OCI-M2 (cell line): ENCODE data around the gene MIGA2.
"Not testable (repeated sequence)": the region's sequence is repeated elsewhere in the genome, so short reads cannot be mapped to it uniquely, and the experiment has no call there.

Experiments
- DNase-seq: peaks from one replicate; lab custom pipeline; 2025; ENCODE audit not compliant: unreplicated experiment; lab: John Stamatoyannopoulos, UW

Gene MIGA2

DNA sequence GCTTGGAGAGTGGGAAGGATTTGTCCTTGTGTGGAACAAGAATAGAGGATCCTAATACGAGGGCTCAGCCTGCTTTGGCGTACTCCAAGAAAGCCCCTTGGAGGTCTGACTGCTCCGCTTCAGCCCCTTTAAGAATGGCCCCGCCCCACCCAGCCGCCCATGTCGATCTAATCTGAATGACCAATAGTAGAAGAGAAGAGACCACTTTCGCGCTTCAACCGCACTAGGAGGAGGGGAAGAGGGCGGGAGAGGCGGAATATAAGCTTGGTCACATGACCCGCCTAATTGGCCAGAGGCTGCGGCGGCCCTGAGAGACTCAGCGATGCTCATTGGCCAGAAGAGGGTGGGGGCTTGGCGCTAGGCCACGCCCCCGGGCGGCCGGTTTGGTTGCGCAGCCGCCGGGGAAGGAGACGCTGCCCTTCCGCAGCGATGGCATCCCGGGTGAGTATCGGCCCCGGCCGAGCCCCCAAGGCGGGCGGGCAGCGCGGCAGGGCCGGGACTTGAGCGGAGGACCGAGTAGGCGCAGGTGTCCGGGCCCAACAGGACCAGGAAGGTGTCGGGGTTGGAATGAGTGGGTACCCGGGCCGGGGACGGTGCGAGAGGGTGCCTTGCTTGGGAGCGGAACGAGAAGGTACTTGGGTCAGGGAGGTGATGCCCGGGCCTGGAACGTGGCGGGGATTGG is at the start of gene MIGA2:
TSS of gene MIGA2 (plus strand) at position 386 of the 682 bp plus-strand sequence. CDS start 3,969 bp downstream, outside the sequence.
- DNase-seq = peak; percentile 88

- DNase-seq = no peak
Measured at GRCh38 chr9:128986671-128987070, 49.8 kb upstream of the MIGA2 start.

GRCh38 chr9:128987805-128988204 is 48.6 kb upstream of the MIGA2 start:
- no peak for DNase-seq

- no peak for DNase-seq
Measured at GRCh38 chr9:128992995-128993394, 43.4 kb upstream of the MIGA2 start.

DNA sequence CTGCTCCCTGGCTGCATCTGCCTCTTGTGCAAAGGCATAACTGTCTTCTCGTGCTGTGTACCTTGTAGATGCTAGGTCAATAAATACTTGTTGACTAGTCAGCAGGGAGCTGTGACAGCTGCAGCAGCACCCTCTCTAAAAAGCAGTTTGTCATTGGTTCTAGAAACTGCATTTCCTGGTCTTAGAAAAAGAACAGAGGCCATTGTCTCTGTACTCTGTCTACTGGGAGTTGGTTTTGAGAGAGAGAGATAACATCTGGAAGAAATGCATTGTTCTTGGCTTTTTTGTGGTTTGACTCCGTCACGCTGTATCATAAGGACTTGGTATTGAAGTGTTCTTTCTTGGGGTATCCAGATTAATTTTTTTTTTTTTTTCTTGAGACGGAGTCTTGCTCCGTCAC is 40.6 kb upstream of the MIGA2 start:
- no peak for DNase-seq

DNA sequence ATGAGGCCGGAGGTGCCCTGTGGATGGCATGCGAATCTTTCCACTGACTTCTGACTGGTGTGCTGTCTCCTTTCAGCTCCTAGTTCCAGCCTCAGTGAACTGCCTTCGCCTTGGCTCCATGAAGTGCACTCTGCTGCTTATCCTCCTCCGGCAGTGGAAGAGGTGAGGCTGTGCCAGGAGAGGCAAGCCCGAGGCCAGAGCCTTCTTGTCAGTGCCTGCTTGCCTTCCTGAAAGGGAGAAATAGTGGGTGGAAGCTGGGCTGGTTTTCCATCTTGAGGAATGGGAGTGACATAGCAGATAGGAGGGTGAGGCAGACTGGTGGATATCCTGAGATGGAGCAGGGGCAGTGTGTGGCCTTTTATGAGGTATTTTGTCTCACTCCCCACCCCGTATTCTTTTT is 38.0 kb upstream of the MIGA2 start:
- no peak for DNase-seq

- DNase-seq = no peak
Measured at GRCh38 chr9:128999581-129000206, 36.7 kb upstream of the MIGA2 start.

DNA sequence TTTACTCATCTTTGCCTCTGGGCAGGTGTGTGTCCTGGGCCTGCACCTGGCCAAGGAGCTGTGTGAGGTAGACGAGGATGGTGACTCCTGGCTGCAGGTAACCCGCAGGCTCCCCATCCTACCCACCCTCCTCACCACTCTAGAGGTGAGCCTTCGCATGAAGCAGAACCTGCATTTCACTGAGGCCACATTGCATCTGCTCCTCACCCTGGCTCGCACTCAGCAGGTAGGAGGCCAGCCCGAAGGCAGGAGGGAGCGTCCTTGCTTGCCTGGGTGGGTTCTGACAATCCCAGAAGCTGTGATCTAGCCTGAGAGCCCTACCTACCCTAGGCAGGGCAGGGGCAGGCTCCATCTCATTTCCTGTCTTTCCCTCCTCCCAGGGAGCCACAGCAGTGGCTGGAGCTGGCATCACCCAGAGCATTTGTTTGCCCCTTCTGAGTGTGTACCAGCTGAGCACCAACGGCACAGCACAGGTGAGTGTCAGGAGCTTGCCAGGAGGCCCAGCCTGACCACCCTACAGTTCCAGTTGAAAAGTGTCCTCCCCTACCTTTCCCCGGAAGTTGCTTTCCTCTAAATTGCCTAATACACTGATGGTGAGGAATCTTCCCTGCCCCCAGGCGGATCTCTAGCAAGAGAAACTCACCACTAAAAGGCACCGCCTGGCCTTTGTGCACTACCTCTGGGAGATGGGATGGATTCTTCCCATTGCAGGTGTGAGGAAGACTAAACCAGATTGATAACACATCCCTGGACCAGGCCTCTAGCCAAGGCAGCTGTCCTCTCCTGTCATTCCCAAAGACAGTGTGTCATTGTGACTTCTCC is 34.7 kb upstream of the MIGA2 start:
- DNase-seq = no peak

DNA sequence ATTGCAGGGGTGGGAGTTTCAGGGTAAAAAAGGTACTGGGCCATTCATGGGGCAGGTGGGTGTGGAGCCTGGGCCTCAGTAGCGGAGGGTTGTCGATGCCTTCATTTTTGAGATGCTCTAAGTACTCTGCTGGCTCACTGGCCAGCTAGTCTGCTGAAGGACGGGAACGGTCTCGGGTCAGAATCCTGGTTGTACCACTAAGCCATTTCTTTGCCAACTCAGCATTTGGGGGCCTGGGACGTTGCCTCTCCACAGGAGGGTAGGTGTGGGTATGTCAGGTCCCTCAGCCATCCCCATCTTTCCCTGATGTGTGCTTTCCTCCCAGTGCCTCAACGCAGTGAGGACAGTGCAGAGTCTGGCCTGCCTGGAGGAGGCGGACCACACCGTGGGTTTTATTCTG is 33.4 kb upstream of the MIGA2 start:
- no peak for DNase-seq

GRCh38 chr9:129004173-129004572 is 32.3 kb upstream of the MIGA2 start:
- DNase-seq = not testable (repeated sequence)

DNA sequence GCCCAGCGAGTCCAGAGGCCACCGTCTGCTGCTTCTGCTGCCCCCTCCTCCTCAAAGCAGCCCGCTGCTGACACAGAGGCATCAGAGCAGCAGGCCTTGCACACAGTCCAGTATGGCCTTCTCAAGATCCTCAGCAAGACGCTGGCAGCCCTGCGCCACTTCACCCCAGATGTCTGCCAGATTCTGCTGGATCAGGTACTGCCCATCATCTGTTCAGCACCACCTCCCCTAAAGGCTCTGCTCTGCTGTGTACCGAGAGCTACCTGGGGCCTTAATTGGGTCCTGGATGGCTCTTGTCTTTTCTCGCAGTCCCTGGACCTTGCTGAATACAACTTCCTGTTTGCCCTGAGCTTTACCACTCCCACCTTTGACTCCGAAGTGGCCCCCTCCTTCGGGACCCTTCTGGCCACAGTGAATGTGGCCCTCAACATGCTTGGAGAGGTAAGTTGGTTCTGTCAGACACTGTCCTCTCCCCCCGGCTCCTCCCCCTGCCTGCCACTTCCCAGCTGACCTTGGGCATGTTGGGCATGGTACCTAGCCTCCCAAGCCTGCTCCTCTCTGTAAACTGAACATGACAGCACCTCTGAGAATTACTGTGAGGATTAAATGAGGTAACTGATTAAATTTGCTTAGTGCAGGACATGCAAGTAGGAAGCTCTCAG is 31.0 kb upstream of the MIGA2 start:
- DNase-seq = no peak

DNA sequence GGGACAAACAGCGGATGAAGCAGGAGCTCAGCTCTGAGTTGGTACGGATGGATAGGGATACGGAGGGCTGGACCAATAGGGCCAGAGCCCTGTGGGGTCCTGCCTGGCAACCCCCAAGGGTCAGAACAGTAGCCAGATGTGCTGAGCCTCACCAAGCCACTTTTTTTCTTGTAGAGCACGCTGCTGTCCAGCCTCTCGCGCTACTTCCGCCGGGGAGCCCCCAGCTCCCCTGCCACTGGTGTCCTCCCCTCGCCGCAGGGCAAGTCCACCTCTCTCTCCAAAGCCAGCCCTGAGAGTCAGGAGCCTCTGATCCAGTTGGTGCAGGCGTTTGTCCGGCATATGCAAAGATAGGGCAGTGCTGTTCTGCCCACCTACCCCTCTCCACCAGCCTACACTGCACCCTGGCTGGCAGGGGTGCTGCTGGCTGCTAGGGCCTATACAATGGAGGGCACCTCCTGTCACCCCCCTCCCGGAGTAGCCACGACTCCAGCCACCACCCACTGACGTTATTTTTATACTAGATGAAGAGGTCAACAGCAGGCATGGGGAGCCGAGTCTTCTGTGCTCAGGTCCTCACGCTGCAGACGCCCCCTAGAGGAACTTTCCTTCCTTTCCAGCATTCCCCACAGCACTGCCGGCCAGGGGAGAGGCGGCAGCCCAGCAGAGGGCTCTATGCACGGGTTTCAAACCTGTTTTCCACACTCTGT is 29.9 kb upstream of the MIGA2 start:
- DNase-seq = peak; percentile 23

DNA sequence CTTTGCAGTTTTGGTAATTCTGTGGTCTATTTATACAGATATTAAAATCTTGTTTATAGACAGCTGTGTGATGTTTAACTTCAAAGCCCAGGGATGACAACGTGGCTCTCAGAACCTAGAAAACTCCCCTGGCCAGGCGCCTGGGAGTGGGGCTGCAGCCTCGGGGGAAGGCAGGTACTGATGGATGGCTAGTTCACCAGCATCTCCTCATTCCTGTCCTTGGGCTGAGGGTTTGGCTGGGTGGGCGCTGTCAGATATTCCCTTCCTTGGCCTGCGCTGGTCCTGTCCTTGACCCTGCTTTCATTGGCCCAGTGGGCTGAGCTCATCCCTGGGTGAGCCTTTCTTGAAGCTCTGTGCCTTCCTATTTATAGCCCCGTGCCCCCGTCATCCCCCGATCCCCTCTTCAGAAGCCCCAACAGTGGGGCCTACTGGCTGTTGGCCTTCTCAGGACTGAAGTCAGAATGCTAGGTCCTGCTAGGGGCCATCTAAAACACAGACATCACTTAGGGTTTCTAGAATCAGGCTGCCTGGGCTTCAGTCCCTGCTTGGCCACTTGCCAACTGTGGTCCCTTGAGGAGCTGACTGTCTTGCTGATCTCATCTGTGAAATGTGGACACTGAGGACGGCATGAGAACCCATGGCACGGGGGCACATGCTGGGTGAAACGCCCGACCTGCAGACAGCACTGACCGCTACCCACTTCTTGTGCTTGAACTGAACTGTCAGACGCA is 29.2 kb upstream of the MIGA2 start:
- DNase-seq = no peak

- DNase-seq = no peak
Measured at GRCh38 chr9:129007766-129008468, 28.5 kb upstream of the MIGA2 start.

- DNase-seq = no peak
Measured at GRCh38 chr9:129008469-129008965, 27.9 kb upstream of the MIGA2 start.

- DNase-seq = no peak
Measured at GRCh38 chr9:129008986-129009583, 27.3 kb upstream of the MIGA2 start.

GRCh38 chr9:129009584-129010141 is 26.8 kb upstream of the MIGA2 start:
- DNase-seq = no peak

DNA sequence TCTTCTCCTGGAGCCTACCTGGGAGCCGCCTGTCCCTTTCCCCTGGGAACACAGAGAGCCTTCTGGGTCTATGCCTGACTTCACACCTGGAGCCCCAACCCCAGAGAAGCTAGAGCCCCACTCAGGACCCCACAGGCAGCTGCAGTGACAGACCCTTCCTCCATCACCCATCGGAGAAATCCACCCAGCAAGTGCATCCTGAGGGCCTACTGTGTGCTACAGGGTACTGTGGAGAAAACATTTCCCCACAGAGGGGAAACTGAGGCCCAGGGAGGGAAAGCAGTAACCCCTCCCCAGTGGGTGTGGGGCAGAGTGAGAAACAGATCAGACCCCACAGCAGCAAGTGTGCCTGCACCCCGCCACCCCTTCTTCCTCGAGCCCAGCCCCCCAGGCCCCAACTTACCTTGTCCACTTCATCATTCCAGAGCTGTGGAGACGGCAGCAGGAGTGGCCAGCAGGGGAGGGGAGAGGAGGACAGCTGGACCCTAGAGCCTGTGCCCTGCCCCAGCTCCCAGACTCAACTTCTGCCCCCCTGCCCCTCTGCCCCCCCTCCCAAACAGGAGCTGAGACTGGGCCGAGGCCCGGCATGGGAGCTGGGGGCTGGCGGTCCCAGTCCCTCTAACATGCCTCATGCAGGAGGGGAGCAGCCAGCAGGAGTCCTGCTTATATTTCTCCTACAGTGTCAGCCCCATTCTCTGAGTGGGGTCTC is 26.0 kb upstream of the MIGA2 start:
- DNase-seq = no peak
